Activated CD4-positive, CD25-positive, alpha-beta regulatory T cell treated with anti-CD3 and anti-CD28 coated beads, Interleukin-2, amount 50 U/mL, for 72 hours (primary cell): Measurements from ENCODE around the gene TM2D1.
A peak's percentile ranks its signal among the peaks of the same experiment; 100 is the strongest.
"Not testable (repeated sequence)": the region's sequence is repeated elsewhere in the genome, so short reads cannot be mapped to it uniquely, and the experiment has no call there.

Source experiments
- DNase-seq: peaks from one replicate; pipeline ENCODE4 v3.0.0; 2021

The TM2D1 gene

DNA sequence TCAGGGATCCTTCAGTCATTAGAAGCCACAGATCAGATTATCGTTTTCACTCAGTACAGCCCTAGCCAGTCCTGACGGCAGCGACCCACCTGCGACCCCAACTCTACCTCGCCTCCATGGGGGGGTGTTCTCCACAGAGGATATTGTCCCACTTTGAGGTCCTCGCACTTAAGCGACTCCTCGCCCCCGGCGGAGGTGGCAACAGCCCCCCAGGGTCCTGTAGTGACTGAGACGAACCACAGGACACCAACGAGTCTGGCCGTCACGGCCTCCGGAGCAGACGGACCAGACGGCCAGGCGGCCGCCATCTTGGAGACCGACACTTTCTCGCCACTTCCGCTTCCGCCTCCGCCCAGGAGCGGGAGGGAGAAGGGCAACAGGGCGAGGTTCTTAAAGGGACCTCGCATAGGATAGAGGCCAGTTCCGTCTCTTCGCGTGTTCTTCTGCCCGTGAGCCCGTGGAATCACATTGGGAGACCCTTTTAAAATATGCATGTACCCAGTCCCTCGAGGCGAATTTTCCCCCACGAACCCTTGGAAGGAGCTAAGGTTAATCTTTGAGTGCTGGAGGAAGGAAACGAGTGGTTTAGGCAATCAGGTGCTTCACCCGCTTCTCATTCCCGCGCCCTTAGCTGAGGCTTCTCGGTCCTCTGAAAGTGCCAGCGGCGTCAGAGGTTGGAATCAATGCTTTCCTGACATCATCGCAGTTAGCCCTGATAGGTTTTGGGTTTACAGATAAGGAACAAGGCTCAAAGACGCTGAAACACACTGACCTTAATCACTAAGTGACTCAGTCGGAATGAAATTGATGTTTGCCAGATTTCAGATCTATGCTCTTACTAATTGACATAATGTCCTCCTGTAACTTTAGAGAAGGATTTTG, at the start of gene TM2D1:
Gene TM2D1 (minus strand): TSS at position 329 of the 882 bp plus-strand sequence. CDS start 21 bp downstream, at position 308.
- DNase-seq = peak; percentile 87

DNA sequence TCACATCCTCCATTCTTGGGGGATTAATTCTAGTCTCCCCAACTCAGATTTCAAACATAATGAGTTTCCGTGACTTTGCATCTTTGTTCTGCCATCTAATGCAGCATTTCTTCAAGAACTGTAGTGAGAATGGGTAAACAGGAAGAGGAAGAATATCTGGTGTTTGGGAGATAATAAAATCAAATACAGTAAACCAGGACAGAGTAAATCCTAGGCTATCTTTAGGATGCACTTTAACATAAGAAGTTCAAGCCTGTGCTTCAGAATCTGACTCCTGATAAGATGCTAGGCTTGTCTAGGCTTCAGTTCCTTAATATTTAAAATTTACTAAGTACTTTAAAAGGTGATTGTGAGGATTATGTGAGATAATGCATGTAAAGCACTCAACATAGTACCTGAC, 45.2 kb upstream of the TM2D1 start:
- no peak for DNase-seq

DNA sequence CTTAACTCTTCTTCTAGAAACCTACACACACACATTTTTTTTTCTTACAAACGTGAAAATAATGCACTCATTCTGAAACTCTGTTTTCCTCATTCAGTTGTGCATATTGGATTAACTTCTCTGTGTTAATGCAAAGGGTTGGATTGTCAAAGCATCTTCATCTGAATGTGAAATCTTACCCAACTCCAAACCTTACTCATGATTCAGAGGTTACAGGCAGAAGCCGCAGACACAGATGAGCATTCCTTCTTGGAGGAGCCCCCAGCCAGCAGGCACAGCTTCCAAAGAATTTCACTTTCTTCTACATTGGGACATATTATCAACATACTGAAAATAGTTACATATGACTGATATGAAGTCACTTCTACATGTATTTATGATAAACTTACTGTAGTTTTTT, 33.0 kb upstream of the TM2D1 start:
- DNase-seq = no peak

GRCh38 chr1:61756773-61757172, 31.8 kb upstream of the TM2D1 start:
- no peak for DNase-seq

DNA sequence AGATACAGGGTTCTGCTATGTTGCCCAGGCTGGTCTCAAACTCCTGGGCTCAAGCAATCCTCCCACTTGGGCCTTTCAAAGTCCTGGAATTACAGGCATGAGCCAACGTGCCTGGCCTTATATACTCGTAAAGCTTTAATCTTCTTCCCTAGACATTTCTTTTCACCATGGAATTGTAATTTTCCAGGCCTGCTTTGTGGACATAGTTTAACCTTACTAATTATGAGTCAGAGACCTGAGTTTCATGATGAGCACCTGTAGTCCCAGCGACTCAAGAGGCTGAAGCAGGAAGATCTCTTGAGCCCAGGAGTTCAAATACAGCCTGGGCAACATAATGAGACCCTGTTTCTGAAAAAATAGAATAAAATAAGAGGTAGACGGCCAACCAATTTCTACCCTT, 29.6 kb upstream of the TM2D1 start:
- no peak for DNase-seq

- no peak for DNase-seq
Observed at GRCh38 chr1:61753998-61754508, 29.1 kb upstream of the TM2D1 start.

GRCh38 chr1:61752921-61753389, 28.0 kb upstream of the TM2D1 start:
- no peak for DNase-seq

DNA sequence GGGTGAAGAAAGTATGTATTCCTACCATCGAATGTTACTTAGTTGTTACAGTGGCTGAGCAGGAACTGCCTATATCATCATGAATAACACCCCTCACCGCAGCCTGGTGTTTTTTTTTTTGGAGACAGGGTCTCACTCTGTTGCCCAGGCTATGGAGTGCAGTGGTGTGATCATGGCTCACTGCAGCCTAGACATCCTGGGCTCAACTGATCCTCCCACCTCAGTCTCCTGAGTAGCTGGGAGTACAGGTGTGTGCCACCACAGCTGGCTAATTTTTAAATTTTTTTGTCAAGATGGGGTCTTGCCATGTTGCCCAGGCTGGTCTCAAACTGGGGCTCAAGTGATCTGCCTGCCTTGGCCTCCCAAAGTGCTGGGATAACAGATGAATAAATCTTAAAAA, 24.6 kb upstream of the TM2D1 start:
- no peak for DNase-seq

GRCh38 chr1:61748566-61748965, 23.6 kb upstream of the TM2D1 start:
- no peak for DNase-seq

GRCh38 chr1:61746813-61747212, 21.9 kb upstream of the TM2D1 start:
- no peak for DNase-seq

DNA sequence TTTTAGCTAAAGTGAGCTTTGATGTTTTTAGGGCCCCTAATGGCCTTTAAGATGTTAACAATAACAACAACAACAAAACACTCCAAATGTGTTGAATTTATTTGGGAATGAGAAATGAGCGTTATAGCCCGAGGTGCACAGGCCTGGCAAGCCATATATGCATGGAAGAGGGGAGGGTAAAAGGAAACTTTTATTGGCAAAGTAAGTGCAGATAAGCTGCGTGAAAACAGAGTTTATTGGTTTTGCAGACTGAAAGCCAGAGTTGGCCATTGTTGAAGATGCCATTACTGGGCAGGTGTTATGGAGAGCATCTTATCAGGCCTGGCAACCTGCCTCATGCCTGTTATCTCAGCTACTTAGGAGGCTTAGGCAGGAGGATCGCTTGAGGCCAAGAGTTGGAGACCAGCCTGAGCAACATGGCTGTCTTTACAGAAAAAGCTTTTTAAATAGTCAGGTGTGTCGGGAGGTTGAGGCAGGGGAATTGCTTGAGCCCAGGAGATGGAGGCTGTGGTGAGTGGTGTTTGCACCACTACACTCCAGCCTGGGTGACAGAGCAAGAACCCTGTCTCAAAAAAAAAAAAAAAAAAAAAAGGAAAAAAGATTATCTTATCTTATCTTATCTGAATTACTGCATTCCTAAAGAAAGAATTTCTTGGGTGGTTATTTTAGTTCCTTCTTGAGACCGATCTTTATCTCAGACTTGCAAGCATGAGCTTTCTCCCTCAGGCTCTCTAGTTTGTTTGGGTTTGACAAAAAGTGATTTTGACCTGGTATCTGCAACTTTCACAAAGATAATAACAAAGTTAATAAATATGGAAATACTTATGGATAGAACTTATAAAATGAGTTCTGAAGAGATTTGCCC, 19.0 kb upstream of the TM2D1 start:
- no peak for DNase-seq

- DNase-seq = no peak
Observed at GRCh38 chr1:61743431-61743705, 18.4 kb upstream of the TM2D1 start.

GRCh38 chr1:61742620-61743430, 17.9 kb upstream of the TM2D1 start:
- DNase-seq = no peak

- peak; percentile 72 for DNase-seq
Observed at GRCh38 chr1:61741711-61742619, 17.0 kb upstream of the TM2D1 start, which contains the start of gene PATJ. PATJ (plus strand) TSS chr1:61742480; CDS start chr1:61762893, 20,413 bp downstream.

DNA sequence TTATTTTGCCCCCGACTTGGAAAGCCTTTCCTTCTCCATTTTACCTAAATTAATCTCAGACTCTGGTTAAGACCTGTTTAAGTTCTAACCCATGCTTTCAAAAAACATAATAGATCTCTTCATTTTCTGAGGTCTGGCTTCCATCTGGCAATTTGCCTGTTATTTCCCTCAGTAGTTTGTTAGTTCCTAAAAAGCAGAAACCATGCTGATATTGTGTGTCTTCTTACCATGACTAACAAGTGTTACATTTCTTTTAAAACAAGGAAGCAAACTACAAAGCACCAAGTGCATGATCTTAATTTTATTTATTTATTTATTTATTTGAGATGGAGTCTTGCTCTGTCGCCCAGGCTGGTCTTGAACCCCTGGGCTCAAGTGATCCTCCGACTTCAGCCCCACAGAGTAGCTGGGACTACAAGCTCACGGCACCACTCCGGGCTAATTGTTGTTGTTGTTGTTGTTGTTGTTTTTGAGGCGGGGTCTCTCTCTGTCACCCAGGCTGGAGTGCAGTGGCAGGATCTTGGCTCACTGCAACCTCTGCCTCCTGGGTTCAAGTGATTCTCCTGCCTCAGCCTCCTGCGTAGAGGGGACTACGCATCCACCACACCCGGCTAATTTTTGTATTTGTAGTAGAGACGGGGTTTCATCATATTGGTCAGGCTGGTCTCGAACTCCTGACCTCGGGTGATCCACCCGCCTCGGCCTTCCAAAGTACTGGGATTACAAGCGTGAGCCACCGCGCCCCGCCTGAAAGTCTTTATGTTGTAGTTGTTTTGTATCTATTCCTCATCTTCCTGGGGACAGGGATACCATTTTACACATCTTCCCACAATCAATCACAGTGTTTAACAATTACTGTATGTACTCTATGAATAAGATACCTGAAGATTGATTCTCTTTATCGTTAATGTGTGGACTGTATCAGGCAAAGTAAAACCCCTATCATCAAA, 16.1 kb upstream of the TM2D1 start:
- DNase-seq = no peak

DNA sequence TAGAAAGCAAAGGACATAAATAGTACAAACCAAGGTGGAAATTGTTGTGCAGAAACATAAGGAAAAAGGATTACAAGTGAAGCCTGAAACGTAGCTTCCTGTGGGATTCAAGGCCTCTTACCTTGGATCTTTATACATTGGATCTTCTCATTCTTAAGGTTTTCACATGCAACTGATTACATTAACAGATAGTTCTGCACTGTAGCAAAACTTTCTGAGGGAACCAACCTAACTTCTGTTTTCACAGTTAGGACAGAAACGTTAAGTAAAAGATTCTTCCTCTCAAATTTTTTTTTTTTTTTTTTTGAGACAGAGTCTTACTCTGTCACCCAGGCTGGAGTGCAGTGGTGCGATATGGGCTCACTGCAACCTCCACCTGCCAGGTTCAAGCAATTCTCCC, 7.8 kb upstream of the TM2D1 start:
- DNase-seq = no peak

GRCh38 chr1:61730679-61731078, 5.7 kb upstream of the TM2D1 start:
- not testable (repeated sequence) for DNase-seq

DNA sequence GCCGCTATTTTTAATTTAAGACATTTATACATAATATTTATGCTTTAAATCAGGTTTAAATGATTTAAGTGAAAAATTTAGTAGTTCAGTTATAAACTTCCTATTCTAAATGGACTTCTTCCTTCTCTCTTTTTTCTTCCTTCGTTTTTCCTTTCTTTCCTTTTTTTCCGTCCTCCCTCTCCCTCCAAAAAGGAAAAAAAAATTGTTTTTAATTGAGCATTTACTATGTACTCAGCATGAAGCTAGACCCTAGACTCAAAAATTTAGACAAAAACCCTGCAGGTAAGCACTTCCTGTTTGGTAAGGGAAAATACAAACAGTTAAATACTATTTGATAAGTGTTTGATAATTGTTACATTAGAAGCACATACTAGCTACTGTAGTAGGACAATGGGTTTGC, 2.6 kb upstream of the TM2D1 start:
- DNase-seq = no peak

DNA sequence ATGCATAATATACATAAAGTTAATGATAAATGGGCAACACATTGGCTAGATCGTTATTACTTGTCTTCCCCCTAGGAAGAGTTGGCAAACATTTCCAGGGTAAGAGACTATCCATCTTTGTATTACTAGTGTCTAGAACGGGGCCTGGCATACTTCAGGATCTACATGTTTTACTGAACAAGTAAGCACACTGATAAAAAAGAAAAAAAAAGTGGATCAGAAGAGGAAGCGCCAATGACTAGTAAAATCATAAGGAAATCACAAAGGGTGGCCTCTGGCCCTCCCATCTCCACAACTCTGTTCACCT, 482 bp downstream of the TM2D1 start:
- no peak for DNase-seq

DNA sequence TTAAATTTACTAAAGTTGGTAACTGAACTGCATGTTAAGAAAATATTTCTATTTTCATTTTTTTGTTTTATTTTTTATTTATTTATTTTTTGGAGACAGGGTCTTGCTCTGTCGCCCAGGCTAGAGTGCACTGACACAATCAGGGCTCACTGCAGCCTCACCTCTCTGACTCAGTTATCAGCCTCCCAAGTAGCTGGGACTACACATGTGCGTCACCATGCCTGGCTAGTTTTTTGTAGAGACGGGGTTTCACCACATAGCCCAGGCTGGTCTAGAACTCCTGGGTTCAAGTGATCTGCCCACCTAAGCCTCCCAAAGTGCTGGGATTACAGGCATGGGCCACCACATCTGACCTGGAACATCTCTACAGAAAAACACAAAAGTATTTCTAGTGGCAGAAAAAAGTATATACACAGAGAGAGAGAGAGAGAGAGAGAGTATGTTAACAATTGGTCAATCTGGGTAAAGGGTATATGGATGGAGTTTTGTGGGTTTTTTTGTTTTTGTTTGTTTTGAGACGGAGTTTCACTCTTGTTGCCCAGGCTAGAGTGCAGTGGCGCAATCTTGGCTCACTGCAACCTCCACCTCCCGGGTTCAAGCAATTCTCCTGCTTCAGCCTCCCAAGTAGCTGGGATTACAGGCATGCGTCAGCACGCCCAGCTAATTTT, 5.8 kb downstream of the TM2D1 start:
- not testable (repeated sequence) for DNase-seq
